HL-60/S4 treated with retinoic acid at 250 ng/mL for 4 days and 3 days (cell line): ENCODE results near the gene OR10A4.
"Not testable (repeated sequence)": the region's sequence is repeated elsewhere in the genome, so short reads cannot be mapped to it uniquely, and the experiment has no call there.

Source experiments
- in situ Hi-C: fragments of 300-500 bp; cut with MboI; formaldehyde crosslinking; loops from 2 replicates; pipeline ENCODE4 v1.7.0; 2022; ENCODE audit warnings: low sequenced_read_pairs

The OR10A4 gene

GRCh38 chr11:6895010-6895409, 18.6 kb downstream of the OR10A4 start:
- in situ Hi-C loops = no loop called here

- in situ Hi-C loops = no loop called here
These were observed 22.5 kb downstream of the OR10A4 start for GRCh38 chr11:6898911-6899310.

DNA sequence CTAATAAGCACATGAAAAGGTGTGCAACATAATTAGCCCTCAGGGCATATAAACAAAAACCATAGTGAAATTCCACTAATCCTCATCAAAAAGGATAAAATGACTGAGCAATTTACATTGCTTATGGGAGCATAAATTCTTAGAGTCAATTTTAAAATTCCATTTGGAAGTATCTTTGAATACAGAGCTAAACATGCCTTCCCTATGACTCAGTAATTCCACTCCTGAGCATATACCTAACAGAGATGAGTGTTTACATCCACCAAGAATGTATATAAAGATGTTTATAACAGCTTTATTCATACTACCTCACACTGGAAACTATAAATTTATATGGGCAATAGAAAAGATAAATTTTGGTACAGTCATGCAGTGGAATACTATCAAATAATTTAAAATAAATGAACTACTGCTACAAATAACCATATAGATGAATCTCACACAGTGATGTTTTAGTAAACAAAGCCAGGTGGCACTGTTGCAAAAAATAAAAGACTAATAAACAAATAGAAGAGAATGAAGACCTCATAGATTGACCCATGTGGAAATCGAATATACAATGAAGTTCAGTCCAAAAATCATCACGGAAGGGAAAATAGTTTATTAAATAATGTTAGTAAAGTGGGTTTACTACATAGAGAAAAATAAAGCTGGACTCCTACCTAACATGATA, 24.0 kb downstream of the OR10A4 start:
- in situ Hi-C loops = no loop called here

GRCh38 chr11:6904804-6905203, 28.4 kb downstream of the OR10A4 start:
- in situ Hi-C loops = not testable (repeated sequence)

- in situ Hi-C loops = no loop called here
These were observed 35.0 kb downstream of the OR10A4 start for GRCh38 chr11:6911378-6911777.

DNA sequence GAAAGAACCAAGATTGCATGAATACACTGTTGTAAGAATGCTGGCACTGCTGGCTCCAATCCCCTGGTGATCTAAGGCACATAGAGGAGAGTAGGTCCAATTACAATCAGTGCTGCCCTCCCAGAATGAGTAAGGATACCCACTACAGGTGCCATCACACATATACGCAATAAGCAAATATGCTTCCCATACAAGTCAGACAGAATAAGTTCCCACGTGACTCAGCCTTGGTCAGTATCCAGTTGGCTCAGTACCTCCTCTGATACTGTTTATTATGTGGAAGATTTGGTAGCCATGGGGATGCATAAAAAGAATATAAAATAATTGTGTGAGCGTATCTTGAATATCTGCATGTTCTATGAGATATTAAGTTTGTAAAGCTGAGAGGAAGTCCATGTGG, 35.5 kb downstream of the OR10A4 start:
- in situ Hi-C loops = no loop called here

- in situ Hi-C loops = no loop called here
These were observed 43.3 kb downstream of the OR10A4 start for GRCh38 chr11:6919698-6920097.

DNA sequence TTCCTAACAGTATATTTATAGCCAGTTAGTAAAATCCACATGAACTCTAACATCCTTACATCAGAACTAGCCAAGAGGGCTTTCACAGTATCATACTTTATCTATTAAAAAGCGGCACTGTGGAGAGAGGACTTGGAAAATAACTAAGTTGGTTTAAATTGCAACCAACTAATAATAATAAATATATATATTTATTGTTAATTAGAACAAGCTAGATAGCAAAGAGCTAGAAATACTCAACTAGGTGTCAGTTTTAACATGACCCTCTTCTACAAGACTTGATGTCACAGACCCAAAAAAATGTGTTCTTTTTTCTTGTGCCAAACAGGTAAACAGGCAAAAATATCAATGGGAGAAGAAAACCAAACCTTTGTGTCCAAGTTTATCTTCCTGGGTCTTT, 44.3 kb downstream of the OR10A4 start, which contains the start of gene OR2D3:
OR2D3 (plus strand) TSS at position 301 of the 400 bp plus-strand sequence; CDS start at position 301, 0 bp downstream.
- in situ Hi-C loops = no loop called here

DNA sequence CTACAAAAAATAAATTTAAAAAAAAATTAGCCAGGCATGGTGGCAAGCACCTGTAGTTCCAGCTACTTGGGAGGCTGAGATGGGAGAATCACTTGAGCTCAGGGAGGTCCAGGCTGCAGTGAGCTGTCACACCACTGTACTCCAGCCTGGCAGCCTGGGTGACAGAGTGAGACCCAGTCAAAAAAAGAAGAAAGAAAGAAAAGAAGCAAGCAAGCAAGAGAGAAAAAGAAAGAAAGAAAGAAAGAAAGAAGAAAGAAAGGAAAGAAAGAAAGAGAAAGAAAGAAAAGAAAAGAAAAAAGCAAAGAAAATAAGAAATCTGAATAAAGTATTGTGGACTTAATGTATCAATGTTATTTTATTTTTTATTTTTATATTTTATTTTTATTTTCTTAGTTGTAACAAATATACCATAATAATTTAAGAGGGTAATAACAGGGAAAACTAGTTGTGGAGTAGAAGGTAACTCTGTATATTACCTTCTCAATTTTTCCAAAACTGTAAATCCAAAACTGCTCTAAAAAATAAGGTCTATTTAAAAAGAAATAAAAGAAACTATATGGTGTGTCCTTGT, 48.7 kb downstream of the OR10A4 start:
- in situ Hi-C loops = no loop called here

DNA sequence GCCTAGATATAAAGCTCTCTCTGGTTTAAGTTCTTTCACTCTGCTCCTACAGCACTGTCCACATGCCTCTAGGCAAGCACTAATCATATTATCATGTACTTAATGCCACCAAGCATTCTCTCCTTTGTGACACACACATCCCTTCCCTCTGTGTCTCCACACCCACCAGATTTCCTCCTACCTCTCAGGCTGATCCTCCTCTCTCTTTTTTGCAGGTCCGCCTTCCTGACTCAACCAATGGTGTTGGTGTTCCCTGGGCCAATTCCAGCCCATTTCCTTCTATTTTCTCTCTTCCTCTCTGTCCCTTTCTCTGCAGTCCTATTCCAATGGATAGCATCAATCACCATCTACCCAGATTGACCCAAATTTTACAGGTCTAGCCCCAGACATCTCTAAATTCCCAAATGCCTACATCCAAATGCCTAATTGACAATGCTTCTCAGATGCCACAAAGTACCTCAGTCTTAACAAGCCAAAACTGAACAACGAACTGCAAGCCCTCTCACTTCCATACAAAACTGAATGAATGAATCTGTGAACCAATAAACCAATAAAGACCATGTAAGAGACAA, 49.3 kb downstream of the OR10A4 start:
- in situ Hi-C loops = no loop called here

DNA sequence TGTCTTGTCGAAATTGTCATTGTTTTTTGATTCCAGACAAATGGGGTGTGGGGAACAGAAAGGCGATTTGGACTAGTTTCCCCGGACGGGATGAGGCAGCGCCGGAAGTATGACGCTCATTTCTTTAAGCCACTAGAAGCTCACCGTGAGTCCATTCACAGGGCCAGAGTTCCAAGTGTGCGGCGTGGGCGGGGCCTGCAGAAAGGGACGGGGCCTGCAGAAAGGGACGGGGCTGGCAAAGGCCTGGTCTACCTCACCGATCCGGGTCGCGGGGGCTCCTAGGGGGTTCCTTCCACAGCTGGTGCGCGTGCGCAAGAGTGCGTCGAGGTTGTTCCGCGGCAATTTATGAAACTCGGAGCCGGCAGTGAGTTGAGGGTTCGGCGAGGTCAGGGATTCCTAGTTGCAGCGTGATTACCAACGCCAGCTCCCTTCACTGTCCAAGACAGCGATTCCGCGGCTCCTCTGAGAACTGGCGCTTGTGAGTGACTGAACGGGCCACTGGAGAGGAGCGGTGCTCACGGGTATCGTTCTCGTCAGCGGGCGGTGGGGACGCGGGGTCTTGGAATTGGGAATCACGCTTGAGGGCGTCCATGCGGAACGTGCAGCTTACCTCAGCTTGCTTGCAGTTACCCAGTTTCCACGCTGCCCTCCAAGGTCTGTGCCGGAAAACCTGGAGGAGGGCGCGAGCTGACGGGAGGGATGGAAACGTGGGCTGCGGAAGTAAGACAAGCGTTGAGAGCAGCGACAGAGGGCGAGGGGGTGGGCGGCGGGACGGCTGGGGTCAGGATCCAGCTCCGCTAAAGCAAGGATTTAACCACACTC, 50.0 kb downstream of the OR10A4 start, which contains the start of gene ZNF215:
ZNF215 (plus strand) TSS at position 219 of the 822 bp plus-strand sequence. CDS start 5,847 bp downstream, outside the sequence.
- in situ Hi-C loops = no loop called here

GRCh38 chr11:6927030-6927617, 50.7 kb downstream of the OR10A4 start:
- in situ Hi-C loops = no loop called here
